HUDEP-2 (cell line): ENCODE measurements around the gene SPRYD7.

ENCODE experiments used
- DNase-seq, 76 experiments: peaks; one replicate each; lab custom pipeline; 2025; ENCODE audit not compliant: unreplicated experiment in 76 of 76; lab: John Stamatoyannopoulos, UW

Gene SPRYD7

DNA sequence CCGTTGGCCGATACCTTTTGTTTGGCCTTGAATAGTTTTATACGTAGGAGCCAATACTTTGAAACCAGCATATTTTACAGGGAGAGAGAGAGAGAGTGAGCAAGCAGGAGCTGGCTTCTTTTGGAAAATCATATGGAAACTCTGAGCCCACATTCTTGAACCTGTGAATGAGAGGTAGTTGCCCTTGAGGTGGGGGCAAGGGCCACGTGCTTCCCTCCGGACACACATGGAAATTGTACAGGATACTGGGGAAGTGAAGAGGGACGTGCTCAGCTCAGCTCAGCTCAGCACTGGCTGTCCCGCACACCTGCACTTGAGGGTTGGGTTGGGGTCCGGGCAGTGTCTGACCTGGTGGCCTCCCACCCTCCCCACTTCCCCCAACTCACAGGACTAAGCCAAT lies 68.3 kb downstream of the SPRYD7 start:
- no peak for DNase-seq

DNA sequence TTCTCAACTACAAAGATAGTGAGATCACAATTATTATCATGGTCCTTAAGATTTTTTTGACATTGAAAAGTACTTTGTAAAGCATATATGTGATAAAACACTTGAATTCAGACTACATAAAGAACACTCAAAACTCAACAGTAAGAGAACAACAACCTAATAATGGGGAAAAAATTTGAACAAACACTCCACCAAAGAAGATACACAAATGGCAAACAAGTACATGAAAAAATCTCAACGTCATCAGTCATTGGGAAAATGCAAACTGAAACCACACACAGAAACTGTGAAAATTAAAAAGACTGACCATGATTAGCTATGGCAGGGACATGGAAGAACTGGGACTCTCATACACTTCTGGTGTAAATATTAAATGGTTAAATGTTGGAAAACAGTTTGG lies 70.9 kb downstream of the SPRYD7 start:
- DNase-seq: no peak

DNA sequence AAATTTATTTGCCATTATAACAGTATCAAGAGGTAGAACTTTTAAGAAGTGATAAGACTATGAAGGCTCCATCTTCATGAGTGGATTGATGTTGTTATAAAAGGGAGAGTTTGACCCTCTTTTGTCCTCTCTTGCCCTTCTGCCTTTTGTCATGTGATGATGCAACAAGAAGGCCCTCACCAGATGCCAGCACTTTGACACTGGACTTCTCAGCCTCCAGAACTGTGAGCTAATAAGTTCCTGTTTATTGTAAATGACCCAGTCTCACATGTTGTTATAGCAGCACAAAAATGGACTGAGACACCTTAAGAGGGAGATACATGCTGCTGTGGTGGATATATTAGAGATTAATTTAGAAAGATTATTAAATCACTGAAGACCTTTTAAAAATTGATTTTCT lies 71.6 kb downstream of the SPRYD7 start:
- DNase-seq: no peak
